ENCODE results near the gene LARP4B.

The LARP4B gene

DNA sequence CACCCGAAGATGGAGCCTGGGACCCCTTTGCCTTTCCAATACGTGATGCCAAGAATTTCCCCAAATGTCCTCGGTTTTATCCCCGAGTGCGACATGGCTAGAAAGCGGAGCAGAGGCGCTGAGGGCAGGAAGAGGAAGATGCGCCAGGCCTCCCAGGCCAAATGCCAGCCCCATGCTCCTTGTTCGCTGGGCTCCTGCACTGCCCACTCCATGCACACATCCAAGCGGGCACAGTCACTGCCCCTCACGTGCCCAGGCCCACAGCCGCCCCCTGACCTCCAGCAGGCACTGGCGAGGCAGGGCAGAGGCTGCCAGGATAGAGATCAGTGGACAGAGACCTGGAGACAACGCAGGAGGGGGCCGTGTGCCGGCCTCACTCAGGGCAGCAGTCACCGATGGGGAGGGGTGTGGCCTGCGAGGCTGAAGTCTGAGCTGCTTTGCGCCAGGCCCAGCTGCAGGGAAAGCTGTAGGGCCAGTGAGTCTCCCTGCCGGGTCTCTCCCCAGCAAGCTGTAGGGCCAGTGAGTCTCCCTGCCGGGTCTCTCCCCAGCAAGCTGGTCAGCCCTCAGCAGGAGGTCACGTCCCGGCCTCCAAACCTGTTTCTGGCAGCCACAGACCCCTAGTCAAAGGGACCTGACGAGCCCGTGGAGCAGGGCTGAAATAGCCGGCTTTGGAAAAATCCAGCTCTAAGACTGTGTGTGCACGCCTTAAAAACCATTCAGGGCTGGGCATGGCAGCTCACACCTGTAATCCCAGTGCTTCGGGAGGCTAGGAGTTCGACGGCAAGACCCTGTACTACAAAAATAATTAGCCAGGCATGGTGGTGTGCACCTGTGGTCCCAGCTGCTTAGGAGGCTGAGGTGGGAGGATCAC is 141.4 kb downstream of the LARP4B start:
- DNase-seq (ENCODE audit: low read depth in 2 of 3, low spot score in 2 of 3) = no peak

DNA sequence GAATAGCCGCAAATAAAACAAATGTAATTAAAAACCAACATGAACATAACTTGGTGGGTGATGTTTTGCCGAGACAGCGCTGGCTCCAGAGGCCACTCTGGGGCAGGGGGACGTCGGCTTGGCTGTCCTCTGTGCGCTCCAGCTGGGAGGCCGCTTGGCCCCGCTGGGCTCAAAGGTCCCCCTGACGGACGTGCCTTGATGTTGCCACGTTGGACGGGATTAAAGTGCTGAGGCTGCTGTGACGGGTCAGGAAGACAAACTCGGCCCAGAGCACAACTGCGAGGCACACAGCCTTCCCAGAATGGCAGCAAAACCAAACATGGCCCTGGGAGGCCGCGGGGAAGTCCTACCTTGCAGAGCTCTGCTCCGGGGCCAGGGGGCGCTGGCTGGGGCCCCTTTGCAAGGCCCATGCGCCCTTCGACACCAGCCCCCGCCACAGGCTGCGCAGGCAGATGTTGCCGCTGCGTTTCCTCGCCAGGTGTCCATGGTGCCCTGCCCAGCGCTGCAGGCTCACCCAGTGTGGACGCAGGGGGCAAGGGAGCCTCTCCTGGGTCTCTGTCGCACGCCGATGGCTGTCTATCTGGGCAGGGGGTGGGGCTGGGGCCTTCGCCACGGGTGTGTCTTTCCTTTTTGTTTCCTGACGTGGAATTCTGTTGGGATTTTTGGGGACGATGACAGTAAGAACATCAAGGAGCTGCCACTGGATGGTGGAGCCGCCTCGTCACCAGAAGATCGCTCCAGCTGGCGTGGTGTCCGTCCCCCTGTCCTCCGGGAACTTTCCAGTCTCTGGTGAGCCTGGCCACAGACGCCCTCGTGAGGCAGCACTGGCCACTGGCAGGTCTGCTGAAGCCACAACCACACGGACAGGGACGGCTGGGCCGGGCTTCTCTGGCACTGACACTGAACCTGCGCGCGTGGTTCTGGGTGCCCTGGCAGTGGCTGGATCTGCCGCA is 142.4 kb downstream of the LARP4B start:
- no peak for DNase-seq (ENCODE audit: low read depth in 2 of 3, low spot score in 2 of 3)

DNA sequence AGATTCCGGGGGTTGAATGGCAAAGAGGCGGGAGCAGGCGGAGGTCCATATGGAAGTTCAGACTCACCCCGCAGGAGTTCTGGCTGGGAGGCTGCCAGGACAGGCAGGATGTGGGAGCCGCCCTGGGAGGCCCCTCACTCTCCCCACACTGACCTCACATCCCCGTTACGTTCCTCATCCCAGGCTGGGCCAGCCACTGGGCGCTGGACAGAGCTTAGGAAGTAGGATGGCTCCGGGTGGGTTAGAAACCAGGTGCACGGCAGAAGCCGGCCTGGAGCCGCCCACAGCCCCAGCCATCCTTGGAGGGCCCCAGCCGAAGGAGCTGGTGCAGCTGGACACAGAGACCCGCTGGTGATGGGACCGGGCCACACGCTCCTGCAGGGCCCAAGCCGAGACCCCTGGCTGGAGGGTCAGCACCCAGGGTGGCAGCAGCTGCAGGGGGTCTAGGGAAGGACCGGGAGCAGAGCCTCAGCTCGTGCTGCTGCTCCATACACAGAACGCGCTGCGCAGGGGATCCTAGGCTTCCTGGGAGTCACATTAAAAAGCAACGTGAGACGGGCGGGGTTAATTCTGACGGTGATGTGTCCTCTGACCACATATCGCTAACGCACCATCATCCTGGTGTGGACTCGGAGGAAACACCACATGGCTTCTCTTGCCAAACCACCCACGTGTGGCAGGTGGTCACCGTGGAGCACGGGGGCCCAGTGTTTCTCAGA is 143.4 kb downstream of the LARP4B start:
- no peak for DNase-seq (ENCODE audit: low read depth in 2 of 3, low spot score in 2 of 3)

DNA sequence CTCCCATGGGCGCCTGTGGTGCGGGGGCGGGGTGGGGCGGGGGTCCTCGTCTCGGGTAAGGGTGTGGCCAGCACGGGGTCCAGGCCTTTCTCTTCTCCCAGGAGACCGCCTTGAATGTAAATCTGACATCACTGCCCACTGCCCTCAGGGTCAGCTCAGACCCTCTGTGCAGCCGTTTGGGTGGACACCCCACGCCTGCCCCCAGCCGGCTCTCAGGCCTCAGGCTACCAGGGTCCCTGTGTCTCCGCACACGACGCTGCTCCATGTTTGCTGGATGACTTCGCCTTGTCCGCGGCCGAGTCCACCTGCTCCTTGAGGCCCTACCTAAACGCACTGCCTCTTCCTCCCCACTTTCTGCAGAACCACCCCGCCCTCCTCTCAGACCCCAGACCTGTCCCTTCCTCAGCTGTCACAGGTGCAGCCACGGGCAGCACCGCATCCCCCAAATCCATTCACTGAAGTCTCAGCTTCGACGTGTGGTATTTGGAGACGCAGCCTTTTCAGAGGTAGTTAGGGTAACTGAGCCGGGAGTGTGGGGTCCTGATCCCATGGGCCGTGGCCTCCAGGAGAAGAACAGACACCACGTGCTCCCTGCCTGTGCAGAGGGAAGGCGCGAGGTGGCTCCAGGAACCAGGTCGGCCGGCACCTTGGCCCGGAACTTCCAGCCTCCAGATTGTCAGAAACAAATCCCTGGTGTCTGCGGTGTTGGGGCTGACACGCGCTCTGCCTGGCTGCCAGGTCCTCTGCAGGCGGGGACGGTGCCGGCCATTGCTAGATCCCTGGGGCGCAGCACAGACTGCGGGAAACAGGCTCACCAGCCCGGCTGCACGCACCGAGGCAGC is 144.7 kb downstream of the LARP4B start:
- no peak for DNase-seq (ENCODE audit: low read depth in 2 of 3, low spot score in 2 of 3)

DNA sequence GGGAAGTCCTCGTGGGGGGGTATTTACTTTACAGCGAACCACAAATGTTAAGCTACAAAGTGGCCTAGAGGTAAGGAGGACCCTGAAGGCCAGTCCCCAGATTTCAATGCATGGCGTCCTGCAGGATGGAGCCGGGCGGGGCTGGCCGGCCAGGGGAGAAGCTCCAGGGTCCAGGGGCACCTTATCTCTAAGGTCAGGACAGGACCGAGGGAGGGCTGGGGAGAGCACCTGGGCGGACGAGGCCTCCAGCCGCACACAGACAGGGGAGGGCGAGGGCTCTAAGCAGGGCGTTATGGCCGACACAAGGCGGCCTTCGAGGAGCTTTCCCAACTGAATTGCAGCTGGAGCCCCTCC is 145.7 kb downstream of the LARP4B start:
- DNase-seq (ENCODE audit: low read depth in 2 of 3, low spot score in 2 of 3) = no peak

DNA sequence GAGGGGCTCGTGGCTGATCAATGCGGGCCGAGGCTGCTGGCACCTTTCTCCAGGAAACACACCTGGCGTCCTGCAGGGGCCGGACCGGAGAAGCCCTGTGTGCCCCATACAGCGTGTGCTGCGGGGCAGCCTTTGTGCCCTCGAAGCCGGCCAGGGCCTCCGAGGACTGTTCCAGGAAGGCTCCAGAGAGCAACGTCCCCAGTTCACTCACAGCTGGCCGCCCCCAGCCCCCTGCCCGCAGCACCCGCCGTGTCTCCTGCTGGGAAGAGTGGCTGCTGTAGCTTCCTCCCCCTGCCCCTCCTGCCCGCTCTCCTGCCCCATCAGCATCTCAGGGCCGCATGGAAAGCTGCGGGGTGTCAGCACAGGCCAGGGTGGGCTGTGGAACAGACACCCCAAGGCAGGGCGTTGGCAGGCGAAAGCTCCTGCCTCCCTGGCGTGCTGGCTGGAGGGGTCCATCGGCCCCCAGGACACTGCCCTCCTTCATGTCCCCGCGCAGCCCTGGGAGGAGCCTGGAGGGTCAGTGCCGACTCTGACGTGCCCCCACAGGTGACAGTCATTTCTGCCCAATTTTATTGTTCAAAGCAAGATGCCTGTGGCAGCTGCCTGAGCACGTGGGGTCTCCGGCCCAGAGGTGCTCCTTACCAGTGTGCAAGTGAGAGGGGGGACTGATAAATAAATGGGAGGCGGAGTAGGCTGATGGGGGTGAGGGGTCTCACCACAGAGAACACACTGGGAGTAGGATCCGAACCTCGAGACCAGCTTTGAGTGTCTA is 146.2 kb downstream of the LARP4B start:
- DNase-seq (ENCODE audit: low read depth in 2 of 3, low spot score in 2 of 3) = no peak

DNA sequence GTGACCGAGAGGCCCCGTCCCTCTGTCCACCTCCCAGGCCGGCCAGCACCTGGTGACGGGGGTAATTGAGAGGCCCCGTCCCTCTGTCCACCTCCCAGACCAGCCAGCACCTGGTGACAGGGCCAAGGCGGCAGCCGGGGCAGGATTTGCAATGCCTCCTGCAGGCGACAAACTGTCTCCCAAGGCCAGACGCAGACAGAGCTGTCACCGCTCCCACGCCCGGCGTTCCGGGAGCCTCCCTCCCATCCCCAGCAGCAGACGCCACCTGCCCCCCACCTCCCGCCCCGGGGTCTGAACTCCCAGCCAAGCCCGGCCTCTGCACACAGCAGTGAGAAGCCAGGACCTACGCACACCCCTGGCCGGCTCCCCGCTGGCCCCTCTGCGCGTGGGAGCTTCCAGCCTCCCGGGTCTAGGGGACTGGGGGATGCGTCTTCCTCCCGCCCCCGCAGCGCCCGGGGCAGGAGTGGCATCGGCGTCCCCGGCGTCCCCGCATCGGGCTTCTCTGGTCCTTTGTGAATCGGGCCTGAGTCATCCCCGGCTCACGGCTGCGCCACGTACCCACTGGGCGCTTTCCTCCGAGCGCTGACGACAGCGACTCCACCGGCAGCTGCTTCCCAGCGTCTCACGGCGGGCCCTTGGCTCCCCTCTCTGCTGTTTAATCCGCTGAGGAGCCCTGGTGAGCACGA is 147.0 kb downstream of the LARP4B start:
- peak in 2 of 3 experiments; percentile 42 to 55 for DNase-seq (ENCODE audit: low read depth in 2 of 3, low spot score in 2 of 3)

DNA sequence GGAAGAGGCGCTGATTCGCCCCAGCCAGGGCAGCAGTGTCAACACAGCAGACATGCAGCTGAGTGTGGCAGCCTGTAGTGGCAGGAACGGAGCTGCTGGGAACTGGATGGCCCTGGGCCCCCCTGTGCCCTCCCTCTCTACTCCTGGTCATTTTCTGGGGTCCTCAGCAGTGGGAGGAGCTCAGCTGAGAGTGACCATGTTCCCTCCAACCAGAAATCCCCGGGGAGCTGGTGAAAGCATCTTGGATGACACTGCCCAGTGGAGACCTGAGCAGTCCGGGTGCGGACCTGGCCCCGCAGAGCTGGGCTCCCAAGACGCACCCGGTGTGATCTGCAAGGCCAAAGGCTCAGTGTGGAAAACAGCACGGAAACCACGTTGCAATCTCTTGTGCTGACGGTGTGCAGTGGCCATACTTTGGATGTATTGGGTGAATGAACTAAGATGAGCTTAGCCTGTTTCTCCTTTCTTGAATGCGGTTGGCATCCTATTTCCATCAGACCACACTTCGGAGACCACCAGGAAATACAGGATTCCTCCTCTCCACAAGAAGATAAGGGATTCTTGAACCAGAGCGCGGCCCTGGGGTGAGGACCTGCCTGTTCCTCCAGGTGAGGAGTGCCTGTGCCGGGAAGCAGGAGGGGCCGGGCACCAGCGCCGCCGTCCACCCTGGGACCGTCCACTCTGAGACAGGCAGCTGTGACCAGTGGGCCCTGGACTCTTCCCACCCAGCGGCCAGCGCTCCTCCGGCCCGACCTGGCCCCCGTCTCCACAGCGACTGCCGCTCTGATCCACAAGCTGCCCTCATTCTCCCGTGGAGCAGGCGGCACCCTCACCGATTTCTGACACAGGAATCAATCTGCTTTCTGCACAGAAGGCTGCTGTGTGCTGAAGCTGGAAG is 148.5 kb downstream of the LARP4B start:
- DNase-seq (ENCODE audit: low read depth in 2 of 3, low spot score in 2 of 3) = no peak

DNA sequence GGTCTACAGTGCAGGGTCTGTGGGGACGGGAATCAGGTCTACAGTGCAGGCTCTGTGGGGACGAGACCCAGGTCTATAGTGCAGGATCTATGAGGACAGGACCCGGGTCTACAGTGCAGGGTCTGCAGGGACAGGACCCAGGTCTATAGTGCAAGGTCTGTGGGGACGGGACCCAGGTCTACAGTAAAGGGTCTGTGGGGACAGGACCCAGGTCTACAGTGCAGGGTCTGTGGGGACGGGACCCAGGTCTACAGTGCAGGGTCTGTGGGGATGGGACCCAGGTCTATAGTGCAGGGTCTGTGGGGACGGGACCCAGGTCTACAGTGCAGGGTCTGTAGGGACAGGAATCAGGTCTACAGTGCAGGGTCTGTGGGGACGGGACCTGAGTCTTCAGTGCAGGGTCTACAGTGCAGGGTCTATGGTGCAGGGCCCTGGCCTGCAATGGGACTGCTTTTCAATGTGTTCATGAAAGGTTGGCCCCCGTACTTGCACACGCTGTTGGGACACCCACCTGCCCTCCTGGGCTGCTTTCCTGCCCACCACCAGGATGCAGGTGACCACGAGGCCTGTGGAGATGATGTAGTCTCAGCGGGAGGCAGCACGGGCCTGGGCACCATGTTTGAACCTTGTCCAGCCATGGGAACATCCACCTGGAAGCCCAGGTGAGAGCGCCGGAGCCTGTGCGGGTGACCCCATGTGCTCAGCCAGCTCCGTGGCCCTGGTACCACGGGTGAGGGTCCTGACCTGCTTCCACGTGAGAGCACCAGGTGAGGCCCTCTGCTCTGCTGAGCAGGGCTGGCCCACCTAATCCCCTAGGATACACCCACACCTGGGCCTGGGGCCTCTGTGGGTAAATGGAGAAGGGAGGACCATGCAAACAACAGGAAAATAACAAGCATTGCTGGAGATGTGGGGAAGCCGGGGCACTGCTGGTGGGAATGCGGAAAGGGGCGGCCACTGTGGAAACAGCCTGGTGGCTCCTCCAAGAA is 150.7 kb downstream of the LARP4B start:
- no peak for DNase-seq (ENCODE audit: low read depth in 2 of 3, low spot score in 2 of 3)

DNA sequence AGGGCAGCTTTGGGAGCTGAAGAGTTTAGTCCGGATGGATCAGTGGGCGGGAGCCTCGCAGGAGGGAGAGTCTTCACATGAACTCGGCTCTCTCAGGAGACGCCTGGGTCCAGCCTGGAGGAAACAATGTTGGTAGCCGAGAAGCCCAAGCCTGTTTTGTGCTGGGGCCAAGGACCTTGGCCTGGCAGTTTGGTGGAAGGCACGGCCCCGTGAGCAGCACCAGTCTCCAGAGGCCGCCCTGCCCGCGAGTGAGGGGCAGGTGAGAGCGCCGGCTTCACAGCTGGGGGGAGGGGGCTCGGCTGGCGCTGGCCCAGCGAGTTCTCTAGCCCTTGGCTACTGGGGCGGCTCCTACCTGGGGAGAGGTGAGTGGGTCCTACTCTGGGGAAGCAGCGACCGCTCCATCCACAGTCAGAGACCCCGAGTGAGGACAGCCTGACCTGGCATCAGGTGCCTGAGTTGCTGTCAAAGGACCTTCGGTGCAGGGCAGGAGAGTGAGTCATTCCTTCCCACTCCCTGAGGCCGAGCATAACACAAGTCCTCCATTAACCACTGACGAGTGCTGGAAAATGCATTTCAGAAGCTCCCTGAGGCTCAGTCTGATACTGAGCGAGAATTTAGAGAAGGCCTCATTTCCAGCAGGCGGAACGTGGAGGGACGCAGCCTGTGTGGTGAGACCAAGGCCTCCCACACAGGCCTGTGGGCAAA is 152.7 kb downstream of the LARP4B start:
- no peak for DNase-seq (ENCODE audit: low read depth in 2 of 3, low spot score in 2 of 3)

DNA sequence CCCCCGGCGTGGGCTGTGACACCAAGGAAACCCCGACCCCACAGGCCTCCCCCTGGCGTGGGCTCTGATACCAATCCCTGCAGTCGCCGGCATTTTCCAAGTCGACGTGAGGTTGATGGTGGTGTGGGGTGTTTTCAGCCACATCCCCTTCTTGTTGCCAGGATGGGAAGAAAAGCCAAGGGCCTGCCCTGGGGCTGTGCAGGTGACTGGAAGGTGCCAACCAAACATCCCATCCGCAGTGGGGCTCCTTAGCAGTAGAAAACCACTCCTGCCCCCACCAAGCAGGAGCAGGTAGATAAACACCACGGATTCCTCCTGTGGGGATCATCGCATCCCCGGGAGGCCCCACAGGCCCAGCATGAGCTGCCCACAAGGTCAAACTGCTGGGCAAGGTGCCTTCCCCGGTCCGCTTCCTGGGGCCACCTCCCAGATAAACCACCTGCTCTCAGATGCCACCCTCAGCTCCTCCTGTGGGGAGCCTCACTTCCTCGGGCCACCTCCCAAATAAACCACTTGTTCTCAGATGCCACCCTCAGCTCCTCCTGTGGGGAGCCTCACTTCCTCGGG is 153.5 kb downstream of the LARP4B start:
- DNase-seq (ENCODE audit: low read depth in 2 of 3, low spot score in 2 of 3) = no peak

DNA sequence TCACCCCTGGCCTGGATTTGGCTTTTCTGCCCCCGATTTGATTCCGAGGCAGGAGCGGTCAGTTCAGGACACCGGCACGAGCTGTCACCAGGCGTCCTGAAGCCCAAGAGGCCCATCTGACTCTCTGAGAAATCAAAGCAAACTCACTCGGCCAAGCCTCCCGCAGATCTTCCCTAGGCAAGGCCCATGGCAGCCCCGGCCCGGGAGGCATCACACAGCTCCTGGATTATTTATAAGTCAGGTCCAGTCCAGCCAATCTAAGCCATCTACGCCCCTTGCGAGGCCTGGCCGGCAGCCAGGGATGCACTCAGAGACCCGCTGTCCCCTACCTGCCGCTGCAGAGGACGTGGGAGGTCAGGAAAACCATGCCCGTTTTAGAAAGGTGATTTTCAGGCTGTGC is 154.7 kb downstream of the LARP4B start:
- no peak for DNase-seq (ENCODE audit: low read depth in 2 of 3, low spot score in 2 of 3)

DNA sequence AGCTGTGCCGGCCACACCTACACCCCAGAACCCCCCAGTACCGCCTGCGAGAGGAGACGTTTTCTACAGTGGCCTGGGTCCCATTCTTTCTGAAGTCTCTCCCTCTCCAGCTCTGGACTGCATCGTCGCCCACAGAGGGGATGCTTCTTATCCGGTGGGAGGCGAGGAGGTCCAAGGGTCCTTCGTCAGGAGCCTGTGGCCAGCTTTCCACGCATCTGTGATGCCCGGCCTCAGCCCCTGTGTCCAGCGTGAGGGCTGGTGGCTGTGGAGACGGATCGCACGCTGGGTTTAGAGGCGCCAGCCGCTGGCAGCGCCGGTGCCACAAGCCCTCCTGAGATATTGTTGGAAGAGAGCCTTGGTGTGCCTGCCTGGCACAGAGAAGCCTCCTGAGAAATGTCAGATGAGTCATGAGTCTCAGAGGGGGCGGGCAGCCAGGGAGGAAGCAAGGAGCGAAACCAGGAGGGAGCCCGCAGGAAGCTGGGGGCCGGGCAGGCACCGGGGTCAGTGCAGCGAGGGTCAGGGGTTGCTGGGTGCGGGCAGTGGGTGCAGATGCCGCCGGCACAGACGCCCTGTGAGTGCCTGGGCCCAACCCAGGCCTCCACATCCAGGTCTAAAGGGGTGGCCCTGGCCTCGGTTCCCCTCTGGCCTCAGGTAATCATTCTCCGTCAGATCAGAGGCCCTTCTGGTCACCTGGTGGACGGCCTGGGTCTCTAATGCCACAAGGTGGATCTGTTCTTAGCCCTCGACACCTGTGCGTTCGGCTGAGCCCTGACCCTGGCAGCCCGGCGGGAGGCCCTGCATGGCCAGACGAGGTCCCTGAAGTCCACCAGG is 156.0 kb downstream of the LARP4B start:
- DNase-seq (ENCODE audit: low read depth in 2 of 3, low spot score in 2 of 3) = no peak

DNA sequence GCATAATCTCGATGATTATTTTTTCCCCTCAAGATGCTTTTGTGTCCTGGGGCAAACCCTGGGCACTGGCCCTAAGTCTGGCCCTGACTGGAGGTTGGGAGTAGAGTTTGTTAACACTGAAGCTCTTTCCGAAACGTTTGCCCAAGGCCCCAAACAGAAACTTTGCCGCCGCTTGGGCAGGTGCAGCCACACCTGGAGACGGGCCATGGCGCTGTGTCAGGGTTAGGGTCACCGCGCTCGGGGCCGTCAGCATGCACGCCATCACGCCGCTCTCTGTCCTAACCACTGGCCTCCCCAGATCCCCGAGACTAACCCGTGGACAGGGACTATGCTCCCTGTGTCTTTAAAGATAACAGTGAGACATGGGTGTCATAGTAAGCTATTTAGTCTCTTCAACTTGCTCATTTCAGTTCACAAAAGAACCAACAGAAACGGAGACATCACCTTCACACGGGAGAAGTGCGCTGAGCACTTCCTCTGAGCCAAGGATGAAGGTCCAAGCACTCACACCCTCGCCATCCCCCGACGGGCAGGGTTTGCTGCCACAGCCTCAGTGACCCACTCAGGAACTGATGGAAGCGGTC is 156.8 kb downstream of the LARP4B start:
- no peak for DNase-seq (ENCODE audit: low read depth in 2 of 3, low spot score in 2 of 3)

DNA sequence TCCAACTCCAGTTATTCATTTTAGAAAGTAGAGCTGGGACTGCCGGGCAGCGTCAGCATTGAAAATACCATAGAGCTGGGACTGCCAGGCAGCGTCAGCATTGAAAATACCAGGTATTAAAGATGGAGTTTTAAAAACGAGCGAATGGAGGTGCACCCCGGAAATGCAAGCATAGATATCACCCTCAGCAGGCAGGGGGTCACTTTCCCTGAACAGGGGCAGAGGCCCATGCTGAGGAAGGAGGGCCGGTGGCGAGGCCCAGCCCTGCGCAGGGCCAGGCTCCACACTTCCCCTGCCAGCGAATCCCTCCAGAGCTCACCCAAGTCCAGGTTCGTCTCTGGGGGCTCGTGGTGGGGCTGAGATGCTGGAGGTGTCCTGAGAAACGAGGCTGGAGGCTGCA is 157.3 kb downstream of the LARP4B start:
- DNase-seq (ENCODE audit: low read depth in 2 of 3, low spot score in 2 of 3) = no peak

All from activated CD8-positive, alpha-beta memory T cell treated with anti-CD3 and anti-CD28 coated beads for 48 hours (primary cell).